Measurements from ENCODE around the gene PGAP2.
A peak's percentile ranks its signal among the peaks of the same experiment; 100 is the strongest.

PGAP2 gene

DNA sequence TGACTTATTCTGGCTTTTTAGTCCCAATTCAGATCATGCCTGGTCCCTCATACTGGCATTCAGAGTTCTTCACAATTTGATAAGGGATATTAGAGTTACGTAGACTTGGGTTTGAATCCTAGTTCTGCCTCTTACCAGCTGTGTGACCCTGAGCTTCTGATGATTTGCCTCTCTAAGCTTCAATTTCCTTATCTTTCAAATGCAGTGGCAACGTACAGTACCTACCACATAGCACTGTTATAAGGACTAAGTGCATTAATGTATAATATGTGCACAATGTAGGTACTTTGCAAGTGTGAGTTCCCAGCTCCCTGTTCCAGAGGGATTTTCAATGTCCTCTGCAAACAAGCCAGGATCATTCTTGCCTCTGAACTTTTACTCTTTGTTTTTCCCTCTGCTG is 25.1 kb downstream of the PGAP2 start:
- TF ChIP-seq POLR2A (IDR thresholded peaks at IDR 0.05; ENCODE audit: low read depth, low read length): no peak
- FAIRE-seq (no peak), DNase-seq (ENCODE audit: insufficient read length, low spot score) (no peak)

DNA sequence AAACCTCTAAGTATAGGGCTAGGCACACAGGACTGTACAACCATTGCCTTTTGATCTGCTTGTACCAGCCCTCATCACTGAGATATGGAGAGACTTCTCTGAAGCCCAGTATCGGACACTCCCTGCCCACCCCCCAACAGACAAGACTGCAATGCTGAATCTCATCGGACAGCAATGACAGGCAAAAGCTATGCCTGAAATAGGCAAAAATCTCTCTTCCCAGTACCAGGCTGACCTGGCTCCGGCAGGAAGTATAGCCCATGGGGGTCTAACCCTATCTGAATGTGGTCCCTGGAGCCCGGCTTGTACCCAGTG is 25.9 kb downstream of the PGAP2 start:
- FAIRE-seq (no peak), DNase-seq (ENCODE audit: insufficient read length, low spot score) (no peak)
- no peak for TF ChIP-seq POLR2A (IDR thresholded peaks at IDR 0.05; ENCODE audit: low read depth, low read length)

DNA sequence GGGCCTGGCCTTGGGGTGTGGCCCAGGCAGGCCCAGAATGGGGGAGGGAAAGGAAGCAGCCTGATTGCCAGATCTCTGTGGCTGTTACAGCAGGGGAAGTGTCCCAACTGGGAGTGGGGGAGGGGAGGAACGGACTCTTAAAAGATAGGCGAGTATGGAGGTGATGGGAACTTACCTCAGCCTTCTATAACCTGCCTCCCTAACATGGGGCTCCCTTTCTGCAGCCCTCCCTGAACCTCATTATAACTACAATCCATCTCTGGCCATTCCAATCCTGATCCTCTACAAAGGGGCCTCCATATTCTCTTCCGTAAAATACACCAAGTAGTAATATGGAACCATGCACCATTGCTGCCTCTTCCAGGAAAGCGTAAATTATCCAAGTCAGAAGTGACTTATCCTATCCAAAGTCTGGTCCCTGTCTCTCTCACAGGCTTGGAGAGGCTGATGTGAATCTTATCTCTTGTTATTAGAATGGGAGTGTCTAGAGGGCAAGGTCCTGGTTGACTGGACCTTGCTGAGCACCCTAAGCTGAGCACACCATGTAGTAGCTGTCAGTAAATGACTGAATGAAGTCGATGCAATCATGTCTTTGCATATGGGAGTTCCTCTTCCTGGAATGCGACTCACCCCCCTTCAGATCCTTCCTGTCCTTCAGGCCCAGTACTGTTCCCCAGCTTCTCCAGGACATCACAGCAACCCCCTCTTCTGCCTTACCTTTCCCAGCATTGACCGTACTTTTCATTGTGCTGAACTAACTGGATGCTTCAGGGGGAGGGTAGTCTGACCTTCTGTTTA is 26.5 kb downstream of the PGAP2 start:
- FAIRE-seq: no peak
- no peak for DNase-seq (ENCODE audit: insufficient read length, low spot score)
- TF ChIP-seq POLR2A (IDR thresholded peaks at IDR 0.05; ENCODE audit: low read depth, low read length): no peak

DNA sequence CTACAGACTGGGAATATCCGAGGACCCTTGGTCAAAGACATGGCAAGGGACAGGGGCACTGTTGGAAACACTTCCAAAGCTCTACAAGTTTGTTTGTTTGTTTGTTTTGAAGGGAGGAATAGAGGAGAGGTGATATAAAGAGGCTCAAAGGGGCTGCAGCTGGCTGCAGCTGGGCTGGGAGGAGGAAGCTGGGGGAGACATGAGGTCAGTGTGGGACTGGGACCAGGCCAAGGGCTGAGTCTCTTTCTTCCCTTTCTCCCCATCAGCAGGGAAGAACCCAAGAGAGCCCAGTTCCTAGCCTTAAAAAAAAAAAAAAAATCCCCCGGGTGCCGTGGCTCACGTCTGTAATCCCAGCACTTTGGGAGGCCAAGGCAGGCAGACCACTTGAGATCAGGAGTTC is 27.4 kb downstream of the PGAP2 start:
- FAIRE-seq (no peak), DNase-seq (ENCODE audit: insufficient read length, low spot score) (no peak)
- no peak for TF ChIP-seq POLR2A (IDR thresholded peaks at IDR 0.05; ENCODE audit: low read depth, low read length)

DNA sequence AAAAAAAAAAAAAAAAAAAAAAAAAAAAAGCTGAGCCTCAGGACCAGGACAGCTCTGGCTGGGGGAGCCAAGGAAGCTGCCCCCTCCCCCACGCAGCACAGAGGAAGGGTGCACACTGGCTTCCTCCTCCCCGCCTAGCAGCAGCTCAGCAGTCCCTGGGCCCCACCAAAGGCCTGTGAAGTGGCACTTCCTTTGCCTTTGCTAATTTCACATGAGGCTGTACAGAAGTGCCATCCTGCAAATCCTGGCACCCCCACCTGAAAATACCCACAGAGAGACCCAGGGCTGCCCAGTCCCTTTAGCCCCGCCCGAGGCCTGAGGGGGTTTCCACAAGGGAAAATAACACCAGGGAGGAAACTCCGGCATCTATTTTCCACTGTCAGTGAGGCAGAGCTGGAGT is 28.5 kb downstream of the PGAP2 start:
- FAIRE-seq (no peak), DNase-seq (ENCODE audit: insufficient read length, low spot score) (no peak)
- TF ChIP-seq POLR2A (IDR thresholded peaks at IDR 0.05; ENCODE audit: low read depth, low read length): no peak

DNA sequence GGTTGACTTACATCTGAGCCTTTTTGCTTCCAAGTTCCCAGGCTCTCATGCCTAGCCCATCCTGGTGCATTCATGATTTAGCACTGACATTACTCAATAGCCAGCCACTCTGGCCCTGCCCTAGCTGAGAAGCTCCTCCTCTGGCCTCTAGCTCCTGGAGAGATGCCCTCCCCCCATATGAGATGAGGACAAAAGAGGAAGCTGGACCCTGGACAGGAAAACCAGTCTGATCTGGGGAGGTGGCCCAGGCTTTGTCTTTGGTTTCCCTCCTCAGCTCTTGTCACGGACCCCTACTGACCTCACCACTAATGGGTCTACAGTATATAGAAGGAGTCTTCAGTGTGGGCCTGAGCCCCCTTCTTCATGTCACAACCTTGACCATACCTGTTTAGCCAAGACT is 29.4 kb downstream of the PGAP2 start:
- no peak for FAIRE-seq
- TF ChIP-seq POLR2A (IDR thresholded peaks at IDR 0.05; ENCODE audit: low read depth, low read length): no peak
- no peak for DNase-seq (ENCODE audit: insufficient read length, low spot score)

DNA sequence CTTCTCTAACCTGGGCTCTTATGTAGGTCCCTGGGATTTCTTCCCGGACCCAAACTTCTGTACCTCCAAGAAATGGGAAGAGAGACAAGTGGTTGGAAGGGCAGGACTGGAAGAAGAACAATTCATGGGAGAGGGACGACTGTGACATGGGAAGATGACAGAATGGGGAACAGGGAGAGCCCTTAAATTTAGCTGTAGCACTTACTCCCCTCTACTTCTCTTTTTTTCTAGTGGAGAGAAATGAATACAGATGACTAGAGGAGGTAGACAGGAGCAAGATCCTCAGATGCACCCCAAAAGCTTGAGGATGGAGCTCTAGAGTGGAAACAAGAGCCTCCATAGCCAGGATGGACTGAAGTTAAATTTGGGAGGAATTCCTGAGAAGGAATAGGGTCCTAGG is 30.1 kb downstream of the PGAP2 start:
- TF ChIP-seq POLR2A (IDR thresholded peaks at IDR 0.05; ENCODE audit: low read depth, low read length): no peak
- no peak for FAIRE-seq

DNA sequence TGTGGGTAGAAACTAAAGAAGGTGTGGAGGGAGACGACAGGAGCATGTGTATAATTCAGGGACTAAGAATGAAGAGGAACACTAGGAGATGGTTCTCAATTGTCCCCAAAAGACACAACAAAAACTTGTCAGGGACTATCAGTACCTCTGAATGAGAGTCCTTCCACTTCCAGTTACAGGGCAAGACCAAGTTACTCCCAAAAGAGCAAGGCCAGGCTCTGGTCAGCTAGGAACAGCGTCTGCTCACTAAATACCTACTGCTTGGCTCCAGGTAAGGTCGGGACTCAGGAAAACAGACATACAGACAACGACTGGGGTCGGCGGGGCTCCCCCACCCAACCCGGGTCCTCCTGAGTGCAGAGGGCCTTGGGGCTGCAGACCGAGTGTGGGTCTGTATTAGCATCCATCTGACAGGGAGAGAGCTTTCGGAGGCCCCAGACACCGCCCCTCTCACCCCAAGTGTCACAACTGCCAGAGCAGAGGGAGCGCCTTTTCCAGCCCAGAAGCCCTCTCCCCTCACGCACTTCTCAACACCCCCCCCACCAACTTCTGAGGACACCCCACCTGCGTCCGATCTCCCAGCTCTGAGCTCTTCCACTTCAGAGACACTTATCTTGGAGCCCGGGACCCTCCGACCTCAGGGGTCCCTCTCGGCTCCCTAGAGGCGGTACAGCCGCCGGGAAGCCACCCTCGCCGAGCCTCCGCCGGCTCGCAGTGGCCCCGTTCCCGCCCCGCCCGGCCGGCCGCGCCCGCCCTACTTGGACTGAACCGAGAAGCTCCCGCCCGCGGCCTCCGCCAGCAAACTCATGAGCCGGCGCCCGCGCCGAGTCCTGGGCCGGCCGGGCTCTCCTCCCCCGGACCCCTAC is 31.9 kb downstream of the PGAP2 start:
- FAIRE-seq (no peak), DNase-seq (ENCODE audit: insufficient read length, low spot score) (no peak)
- 0 out of 2 replicates have a peak, but pooled peaks have one; percentile 15 for TF ChIP-seq POLR2A (IDR thresholded peaks at IDR 0.05; ENCODE audit: low read depth, low read length)

More for the DNA sequence above, 30.1 kb downstream of the PGAP2 start:
- no peak for DNase-seq (ENCODE audit: insufficient read length, low spot score)

DNA sequence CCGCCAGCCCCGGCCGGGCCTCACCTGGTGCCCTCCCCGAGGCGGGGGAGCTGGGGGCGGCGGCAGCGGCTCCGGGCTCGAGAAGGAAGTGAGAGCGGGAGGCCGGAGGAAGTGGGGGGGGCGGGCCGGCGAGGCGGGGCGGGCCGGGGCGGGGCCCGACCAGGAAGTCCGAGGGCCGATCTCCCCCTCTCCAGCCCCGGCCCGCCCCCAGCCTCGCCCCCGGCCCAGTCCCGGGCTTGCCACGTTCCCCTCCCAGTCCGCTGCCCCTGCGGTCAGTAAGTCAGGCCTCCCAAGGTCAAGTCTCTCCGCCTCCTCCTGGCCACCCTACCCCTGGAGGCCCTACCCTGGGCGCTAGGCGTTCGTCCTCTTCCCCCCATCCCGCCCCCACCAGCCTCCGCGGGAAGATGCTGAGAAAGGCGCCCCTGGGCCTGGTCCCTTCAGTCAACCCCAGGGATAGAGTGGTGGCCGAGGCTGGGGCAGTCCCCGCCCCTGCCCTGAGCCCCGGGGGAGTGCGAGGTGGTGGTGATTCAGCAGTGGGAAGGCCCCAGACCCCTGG is 32.6 kb downstream of the PGAP2 start, which contains the start of gene RHOG:
TSS of gene RHOG (minus strand) at position 90 of the 556 bp plus-strand sequence. CDS start 12,821 bp downstream, outside the sequence.
- peak; percentile 94 for DNase-seq (ENCODE audit: insufficient read length, low spot score)
- no peak for TF ChIP-seq POLR2A (IDR thresholded peaks at IDR 0.05; ENCODE audit: low read depth, low read length)

DNA sequence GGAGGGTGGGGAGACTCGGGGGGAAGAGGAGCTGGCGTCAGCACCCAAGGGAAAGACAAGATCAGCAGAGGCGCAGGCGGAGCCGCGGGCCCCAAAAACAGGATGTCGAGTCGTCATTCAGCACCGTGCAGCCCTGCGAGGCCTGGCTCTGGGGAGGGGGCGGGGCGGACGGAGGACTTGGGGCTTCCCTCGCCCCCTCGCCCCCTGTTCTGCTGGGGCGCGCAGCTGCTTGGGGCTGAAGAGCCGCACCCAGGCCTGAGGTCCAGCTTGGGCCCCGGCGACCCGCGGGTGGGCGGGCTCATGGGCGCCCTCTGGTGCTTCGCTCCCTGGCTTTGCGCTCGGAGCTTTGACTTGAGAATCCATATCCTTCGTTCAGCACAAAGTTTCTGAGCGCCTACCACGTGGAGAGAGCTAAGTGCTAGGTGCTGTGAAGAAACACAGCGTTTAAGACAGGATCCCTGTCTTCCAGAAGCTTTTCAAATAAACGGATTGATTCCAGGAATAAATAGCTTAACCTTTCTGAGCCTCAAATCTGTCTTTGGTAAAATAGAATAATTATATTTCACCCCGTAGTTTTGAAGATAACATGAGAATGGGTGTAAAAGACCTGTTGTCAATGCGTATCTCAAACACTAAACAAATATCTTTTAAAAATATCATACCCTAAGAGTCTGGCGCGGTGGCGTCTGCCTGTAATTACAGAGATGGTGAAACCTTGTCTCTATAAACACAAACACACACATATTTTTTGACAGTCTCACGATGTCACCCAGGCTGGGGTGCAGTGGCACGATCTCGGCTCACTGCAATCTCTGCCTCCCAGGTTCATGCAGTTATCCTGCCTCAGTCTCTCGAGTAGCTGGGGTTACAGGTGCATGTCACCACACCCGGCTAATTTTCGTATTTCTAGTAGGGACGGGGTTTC is 33.3 kb downstream of the PGAP2 start:
- FAIRE-seq (peak; percentile 15), DNase-seq (ENCODE audit: insufficient read length, low spot score) (peak; percentile 75)
- peak; percentile 55 for TF ChIP-seq POLR2A (IDR thresholded peaks at IDR 0.05; ENCODE audit: low read depth, low read length)

More for the DNA sequence above, 32.6 kb downstream of the PGAP2 start, which contains the start of gene RHOG:
- no peak for FAIRE-seq

DNA sequence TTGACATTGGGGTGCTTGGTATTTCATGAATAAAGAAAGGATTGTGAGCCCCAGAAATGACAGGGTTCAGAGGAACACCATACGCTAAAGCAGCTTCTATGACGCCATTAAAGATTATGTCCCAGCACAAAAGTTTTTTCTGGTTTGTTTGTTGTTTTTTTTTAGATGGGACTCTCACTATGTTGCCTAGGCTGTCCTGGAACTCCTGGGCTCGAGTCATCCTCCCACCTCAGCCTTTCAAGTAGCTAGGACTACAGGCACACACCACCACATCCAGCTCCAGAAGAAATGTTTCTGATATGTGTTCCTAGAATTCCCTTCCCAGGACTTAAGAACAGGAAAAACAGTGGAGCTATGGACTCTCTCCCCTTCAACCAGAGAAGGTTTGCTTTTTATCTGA is 35.0 kb downstream of the PGAP2 start:
- TF ChIP-seq POLR2A (IDR thresholded peaks at IDR 0.05; ENCODE audit: low read depth, low read length): no peak
- FAIRE-seq (no peak), DNase-seq (ENCODE audit: insufficient read length, low spot score) (no peak)

DNA sequence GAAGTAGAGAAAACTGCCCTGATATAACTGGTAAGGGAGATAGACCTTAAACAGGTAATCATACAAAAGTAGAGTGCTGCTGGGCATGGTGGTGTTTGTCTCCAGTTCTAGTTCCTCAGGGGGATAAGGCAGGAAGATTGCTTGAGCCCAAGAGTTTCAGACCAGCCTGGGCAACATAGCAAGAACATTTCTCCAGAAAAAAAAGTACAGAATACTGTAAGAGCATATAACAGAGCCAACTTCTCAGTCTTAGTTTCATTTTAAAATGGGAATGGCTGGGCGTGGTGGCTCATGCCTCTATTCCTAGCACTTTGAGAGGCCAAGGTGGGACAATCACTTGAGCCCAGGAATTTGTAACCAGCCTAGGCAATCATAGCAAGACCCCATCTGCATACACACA is 36.9 kb downstream of the PGAP2 start:
- TF ChIP-seq POLR2A (IDR thresholded peaks at IDR 0.05; ENCODE audit: low read depth, low read length): no peak
- DNase-seq (ENCODE audit: insufficient read length, low spot score): no peak
- FAIRE-seq: no peak

DNA sequence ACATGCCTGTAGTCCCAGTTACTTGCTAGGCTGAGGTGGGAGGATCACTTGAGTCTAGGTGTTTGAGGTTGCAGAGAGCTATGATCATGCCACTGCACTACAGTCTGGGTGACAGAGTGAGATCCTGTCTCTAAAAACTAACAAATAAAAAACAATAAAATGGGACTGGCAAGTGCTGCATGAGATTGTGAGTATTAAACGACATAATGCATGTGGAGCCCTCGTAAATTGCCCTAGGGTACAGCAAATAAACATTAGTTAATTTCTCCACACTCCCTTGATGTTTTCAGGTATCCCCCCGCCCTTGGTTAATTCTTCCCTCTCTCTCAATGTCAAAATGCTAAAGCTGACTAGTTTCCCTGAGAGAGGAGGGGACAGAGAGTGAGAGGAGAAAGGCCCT is 37.3 kb downstream of the PGAP2 start:
- DNase-seq (ENCODE audit: insufficient read length, low spot score) (no peak), FAIRE-seq (no peak)
- no peak for TF ChIP-seq POLR2A (IDR thresholded peaks at IDR 0.05; ENCODE audit: low read depth, low read length)

All from H54 (cell line).